Fibroblast of skin of scalp (primary cell): ENCODE results near the gene CAMK4.

ENCODE experiments used
- DNase-seq: peaks from one replicate; pipeline ENCODE4 v3.0.0-alpha.2; 2013

Gene CAMK4

GRCh38 chr5:111502956-111503355 lies 278.8 kb downstream of the CAMK4 start:
- peak; percentile 87 for DNase-seq

DNA sequence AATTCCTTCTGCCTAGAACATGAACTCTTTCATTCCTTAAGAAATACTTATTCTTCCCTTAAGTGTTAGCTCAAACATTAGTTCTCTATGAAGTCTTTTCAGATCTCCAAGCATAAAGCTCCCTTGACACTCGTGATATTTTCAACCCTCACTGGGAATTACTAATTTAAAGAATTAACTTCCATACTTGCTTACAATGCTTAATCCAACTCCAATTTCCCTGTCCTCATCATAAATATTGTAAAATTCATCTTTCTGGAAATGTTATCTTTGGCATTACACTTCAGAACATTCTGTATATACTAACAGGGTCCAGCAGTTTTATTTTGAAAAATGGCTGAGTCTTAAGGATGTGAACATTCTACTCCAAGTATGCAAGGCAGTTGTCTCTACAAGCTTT lies 280.9 kb downstream of the CAMK4 start:
- DNase-seq, result no peak

- DNase-seq, result no peak
These were observed 283.1 kb downstream of the CAMK4 start for GRCh38 chr5:111507276-111507675.

DNA sequence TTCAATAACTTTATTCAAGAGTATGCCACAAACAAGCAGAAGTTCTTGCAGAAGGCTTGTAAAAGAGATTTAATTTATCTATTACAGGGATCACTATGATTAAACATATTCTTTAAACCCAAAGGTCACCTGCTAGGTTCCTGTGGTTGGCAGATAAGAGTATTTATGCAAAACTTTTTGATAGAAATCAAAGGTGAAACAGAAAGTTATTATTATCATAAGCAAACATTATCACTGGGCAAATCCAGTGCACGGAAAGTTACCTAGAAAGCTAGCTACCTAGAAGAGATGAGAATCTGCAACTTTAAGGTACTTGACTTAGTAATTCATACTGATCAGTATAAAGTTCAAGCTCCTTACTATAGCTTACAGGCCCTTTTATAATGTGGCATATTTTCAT lies 284.9 kb downstream of the CAMK4 start:
- DNase-seq, result no peak

DNA sequence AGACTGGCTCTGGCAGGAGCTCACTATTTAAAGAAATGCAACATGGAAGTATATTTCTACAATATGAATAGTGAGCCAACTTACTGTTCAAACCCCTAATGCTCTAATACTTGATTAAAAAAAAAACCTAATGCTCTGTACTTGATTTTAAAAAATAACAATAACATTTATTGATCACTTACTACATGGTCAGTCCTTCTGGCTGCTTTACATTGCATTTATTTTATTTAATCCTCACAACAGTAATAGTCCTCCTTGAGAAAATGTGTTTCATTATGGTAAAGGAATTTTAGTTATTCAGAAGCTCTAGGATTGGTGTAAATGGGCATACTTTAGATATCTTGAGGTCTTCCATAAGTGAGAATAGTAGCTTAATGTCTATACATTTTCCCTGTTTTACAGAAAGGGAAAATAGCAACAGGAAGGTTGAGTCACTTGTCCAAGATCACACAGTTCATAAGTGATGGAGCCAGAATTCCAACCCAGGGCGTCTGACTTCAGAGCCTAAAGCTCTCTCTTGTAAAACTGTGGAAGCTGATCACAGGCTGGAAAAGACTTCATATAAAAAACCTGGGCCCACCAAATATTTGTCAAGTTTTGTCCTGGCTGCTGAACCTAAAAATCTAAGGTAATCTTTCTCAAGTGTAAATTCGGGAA lies 287.1 kb downstream of the CAMK4 start:
- peak; percentile 67 for DNase-seq

GRCh38 chr5:111511831-111512374 lies 287.7 kb downstream of the CAMK4 start:
- peak; percentile 12 for DNase-seq

DNA sequence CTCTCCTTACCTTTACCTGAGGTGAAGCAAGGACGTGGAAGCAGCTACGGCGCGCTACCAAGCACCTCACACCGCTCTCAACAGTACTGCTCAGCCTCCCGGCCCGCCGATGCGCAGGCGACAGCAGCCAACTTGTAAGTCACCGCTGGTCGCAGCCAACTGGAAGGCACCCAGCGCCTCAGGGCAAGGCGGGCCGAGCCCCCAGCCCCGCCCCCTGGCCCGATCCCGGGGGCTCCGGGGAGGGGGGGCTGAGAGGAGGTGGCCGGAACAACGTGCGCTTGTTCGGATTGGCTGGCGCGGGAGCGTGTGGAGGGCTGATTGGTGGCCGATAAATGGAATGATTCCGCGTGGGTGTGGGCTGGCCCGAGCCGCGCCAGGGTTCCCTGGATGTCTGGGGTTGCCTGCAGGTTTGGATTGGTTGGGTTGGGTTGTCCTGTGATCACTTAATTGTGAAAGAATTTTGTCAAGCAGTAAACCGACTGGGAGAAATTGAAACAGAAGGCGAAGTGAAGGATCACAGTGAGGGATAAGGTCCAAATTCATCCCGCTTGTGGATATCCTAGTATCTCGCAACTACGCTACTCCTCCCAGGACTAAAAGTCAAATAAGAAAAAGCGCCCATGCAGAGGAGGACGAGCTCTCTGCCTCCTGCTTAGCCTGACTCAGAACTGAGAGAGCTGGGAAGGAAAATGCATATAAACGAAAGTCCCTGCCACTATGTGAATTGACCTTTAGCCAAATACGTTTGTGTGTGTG lies 288.4 kb downstream of the CAMK4 start, which contains the start of gene STARD4:
Gene STARD4 (minus strand): TSS at position 161 of the 756 bp plus-strand sequence. CDS start 5,102 bp downstream, outside the sequence.
- DNase-seq, result peak; percentile 98

- no peak for DNase-seq
These were observed 288.9 kb downstream of the CAMK4 start for GRCh38 chr5:111513131-111513520.

DNA sequence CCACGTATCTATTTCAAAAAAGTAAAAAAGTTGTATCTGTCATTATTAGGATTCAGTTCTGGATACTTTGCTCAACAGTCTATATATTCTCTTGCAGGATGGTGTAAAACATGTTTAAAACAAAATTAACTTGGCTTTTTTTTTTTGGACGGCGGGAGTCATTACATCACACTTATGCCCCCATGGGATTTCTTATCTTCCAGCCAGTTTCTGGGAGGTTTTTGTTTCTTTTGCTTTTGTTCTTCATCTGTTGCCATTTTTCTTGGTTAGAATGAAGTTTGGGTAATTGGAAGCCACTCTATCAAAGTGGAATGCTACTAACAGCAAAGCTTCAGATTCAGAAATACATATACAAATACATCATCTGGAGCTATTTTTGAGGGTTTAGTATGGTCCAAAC lies 289.9 kb downstream of the CAMK4 start:
- no peak for DNase-seq

GRCh38 chr5:111517853-111518501 lies 293.8 kb downstream of the CAMK4 start:
- DNase-seq, result no peak

DNA sequence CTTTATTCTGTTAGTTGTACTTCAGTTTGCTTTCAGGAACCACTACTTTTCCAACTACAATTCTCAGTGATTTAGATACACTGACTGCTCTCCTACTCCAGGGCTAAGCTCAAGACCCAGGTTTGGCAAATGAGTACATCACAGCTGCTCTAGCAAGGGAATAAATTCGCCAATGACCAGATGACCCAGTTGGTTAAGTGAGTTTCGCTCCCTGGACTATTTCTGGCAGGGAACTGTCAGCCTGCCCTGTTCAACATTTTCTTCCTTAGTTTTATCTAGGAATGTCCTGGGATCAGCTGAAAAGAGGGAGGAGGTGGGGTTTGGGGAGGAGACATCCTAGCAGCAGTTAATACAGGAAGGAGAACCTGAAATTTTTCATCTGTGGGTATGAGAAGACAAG lies 294.6 kb downstream of the CAMK4 start:
- DNase-seq, result no peak

GRCh38 chr5:111520908-111521307 lies 296.7 kb downstream of the CAMK4 start:
- no peak for DNase-seq

- no peak for DNase-seq
These were observed 303.9 kb downstream of the CAMK4 start for GRCh38 chr5:111528056-111528455.

DNA sequence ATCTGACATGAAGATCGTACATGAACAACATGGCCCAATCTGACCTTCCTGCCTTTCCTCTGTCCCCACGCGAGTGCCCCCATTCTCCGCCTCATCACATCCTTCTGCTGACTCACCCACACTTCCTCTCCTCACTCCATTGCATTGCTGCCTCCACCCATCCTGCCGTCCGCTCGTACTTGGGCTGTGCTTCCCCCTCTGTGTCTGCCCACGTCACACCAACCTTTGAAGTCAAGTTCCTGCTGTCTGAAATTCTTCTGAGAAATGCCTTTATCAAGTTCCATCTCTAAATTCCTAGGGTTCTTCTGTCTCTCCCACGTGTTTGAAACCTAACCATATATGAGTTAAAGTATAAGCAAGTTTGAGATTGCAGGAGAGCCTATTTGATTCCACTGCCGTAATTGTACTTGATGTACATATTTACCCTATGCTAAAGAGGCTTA lies 306.1 kb downstream of the CAMK4 start:
- DNase-seq, result peak; percentile 80

DNA sequence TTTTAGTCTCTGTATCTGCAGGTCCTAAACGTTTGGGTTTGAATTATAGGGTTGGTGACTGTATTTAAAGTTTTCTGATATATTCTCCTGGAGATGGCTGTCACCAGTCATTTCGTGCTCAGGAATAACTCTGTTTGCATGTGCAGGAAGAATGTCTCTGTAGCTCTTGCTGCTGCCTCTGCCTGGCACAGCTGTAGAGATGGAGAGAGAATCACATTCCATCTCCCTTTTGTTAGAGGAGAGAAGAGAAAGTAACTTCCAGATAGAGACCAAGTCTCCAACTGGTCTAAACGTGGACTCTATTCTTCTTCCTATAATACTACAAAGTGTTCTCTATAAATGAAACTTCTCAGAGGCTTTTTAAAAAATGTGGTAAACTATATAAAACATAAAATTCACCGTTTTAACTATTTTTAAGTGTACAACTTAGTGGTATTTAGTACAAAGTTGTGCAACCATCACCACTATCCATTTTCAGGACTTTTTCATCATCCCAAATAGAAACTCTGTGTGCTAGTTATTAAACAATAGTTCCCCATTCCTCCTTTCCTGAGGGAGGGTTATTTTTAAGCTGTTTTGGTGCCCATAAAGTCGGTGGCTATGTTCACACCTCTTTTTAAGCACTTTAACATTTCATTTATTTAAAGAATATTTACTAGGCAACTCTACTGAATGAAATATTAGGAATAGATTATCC lies 308.9 kb downstream of the CAMK4 start:
- DNase-seq, result no peak

DNA sequence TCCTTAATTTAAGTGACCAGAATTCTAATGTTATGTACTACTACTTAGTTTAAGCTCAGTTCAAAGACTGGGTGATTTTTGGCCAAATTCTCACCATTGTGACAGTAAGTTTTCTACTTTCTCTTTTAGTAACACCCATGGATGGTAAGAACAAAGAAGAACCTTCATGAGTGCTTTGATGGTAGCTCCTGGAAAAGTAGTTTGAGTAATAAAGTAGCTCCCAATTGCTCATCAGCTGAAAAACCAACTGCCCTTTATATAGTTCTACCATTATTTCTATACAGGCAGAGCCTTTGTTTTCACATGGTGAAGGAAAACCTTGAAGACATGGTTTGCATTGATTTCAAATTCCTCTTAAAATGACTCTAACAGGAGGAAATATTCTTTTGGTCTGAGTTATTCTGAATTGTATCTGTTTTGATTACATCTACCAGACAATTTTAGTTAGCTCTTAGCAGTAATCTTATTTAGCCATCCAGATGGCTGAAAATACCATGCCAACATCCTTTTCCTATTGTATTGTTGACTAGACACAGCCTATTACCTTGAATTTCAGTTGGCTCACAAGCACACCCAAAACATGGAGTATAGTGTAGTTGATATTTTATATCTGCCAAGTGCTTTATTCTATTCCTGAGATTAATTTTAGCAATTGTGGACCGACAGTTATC lies 311.8 kb downstream of the CAMK4 start:
- no peak for DNase-seq

DNA sequence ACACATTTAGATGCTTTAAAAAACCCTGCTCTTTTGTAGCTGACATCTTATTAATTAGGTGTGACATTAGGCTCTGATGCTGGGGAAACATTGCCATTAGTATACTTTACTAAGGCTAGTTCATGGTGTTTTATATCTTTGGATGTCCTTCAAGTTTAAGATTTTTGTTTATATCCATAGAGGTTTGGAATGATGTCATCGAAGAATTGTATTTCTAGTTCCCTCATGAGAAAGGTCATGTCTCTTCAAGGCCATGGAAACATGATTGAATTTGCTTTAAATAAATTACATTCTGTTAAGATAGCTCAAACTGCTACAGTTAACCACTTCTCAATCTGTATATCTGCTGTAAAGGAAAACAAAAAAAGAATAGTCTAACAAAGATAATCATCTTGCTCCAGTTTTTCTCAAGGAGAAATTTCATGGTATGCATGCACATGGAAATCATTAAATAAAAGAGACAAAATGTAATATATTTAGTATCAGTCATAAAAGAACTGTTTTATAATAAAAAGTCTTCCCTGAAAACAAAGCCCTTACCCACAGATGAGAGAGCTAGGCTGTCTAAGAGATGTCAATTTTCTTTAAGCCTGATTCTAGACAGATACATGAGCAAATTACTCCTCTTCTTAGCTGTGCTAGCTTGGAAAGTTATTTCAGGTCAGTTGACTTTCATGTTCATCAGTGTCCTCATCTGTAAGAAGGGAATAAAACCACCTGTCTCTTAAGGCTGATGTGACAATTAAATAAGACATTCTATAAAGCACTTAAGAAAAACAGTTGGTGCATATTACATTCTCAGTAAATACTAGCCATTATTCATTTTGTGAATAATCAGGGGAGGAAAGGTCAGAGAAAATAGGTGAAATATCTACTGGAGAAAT lies 313.2 kb downstream of the CAMK4 start:
- DNase-seq, result no peak
